ENCODE data around the gene TRIM2. TPM values are rescaled to one million over a fixed set of nuclear protein-coding genes. Genes with fewer than 3 reads are reported as not detected.
A peak's percentile ranks its signal among the peaks of the same experiment; 100 is the strongest.

TRIM2 gene
- total RNA-seq: 10 to 100 TPM; 54.5 to 70.4 TPM

- Histone ChIP-seq H3K36me3 (no peaks in the 10 kb centered on the region), H3K9me3 (no peaks in the 10 kb centered on the region), H3K27me3 (replicated peaks; ENCODE audit: insufficient read depth) (no peaks in the 10 kb centered on the region), H3K27ac (peak within 1 kb of the TSS; percentile 37 to 49), H3K4me3 (peak within 1 kb of the TSS; percentile 5 to 21), H3K4me1 (replicated peaks) (no peaks in the 10 kb centered on the region)
- 15% methylated on average over 11 of the region's 11 CpGs for WGBS
- TF ChIP-seq CTCF (IDR thresholded peaks at IDR 0.05): no peak
- peak; percentile 33 for TF ChIP-seq POLR2AphosphoS5 (IDR thresholded peaks at IDR 0.05)
- TF ChIP-seq POLR2A (IDR thresholded peaks at IDR 0.05): peak; percentile 40
- peak; percentile 79 for DNase-seq (ENCODE audit: low spot score)
- intact Hi-C loops (cut with DNase I): loop anchor here (10.0 kb wide), 1 partner anchor 431 kb away; no protein-coding TSS in a partner anchor
Measured at GRCh38 chr4:153204247-153204671, at the start of gene TRIM2. TSS of gene TRIM2 (plus strand) at chr4:153204443. CDS start at chr4:153204531, 88 bp downstream.

- H3K27me3 ChIP-seq (replicated peaks; ENCODE audit: insufficient read depth): no peaks in the 10 kb centered on the region
- WGBS: 58% methylated on average over 1 of the region's 1 CpG
- H3K27ac ChIP-seq: no peak overlapping the region
- TF ChIP-seq POLR2A (IDR thresholded peaks at IDR 0.05): no peak
- no peak for TF ChIP-seq CTCF (IDR thresholded peaks at IDR 0.05)
- TF ChIP-seq POLR2AphosphoS5 (IDR thresholded peaks at IDR 0.05): no peak
- H3K4me1 ChIP-seq (replicated peaks): no peaks in the 10 kb centered on the region
- no peak overlapping the region for H3K4me3 ChIP-seq
- H3K36me3 ChIP-seq: no peaks in the 10 kb centered on the region
- intact Hi-C loops (cut with DNase I): no loop called here
- DNase-seq (ENCODE audit: low spot score): no peak
- H3K9me3 ChIP-seq: no peaks in the 10 kb centered on the region
Measured at GRCh38 chr4:153155686-153156085, 48.6 kb upstream of the TRIM2 start.

GRCh38 chr4:153156263-153156662 lies 48.0 kb upstream of the TRIM2 start:
- Histone ChIP-seq H3K4me3 (no peak overlapping the region), H3K36me3 (no peaks in the 10 kb centered on the region), H3K27me3 (replicated peaks; ENCODE audit: insufficient read depth) (no peaks in the 10 kb centered on the region), H3K4me1 (replicated peaks) (no peaks in the 10 kb centered on the region), H3K27ac (no peak overlapping the region), H3K9me3 (no peaks in the 10 kb centered on the region)
- intact Hi-C loops (cut with DNase I): no loop called here
- 76% methylated on average over 4 of the region's 4 CpGs for WGBS
- no peak for DNase-seq (ENCODE audit: low spot score)
- TF ChIP-seq CTCF (IDR thresholded peaks at IDR 0.05) (no peak), POLR2A (IDR thresholded peaks at IDR 0.05) (no peak)

GRCh38 chr4:153156721-153157120 lies 47.5 kb upstream of the TRIM2 start:
- DNase-seq (ENCODE audit: low spot score): no peak
- intact Hi-C loops (cut with DNase I): no loop called here
- H3K36me3 ChIP-seq: no peaks in the 10 kb centered on the region
- no peaks in the 10 kb centered on the region for H3K27me3 ChIP-seq (replicated peaks; ENCODE audit: insufficient read depth)
- H3K4me3 ChIP-seq: no peak overlapping the region
- no peak for TF ChIP-seq POLR2AphosphoS5 (IDR thresholded peaks at IDR 0.05)
- no peak for TF ChIP-seq POLR2A (IDR thresholded peaks at IDR 0.05)
- TF ChIP-seq CTCF (IDR thresholded peaks at IDR 0.05): no peak
- no peaks in the 10 kb centered on the region for H3K4me1 ChIP-seq (replicated peaks)
- WGBS: 90% methylated on average over 5 of the region's 5 CpGs
- no peaks in the 10 kb centered on the region for H3K9me3 ChIP-seq
- no peak overlapping the region for H3K27ac ChIP-seq

- H3K4me1 ChIP-seq (replicated peaks): no peaks in the 10 kb centered on the region
- no peak overlapping the region for H3K4me3 ChIP-seq
- intact Hi-C loops (cut with DNase I): no loop called here
- H3K27me3 ChIP-seq (replicated peaks; ENCODE audit: insufficient read depth): no peaks in the 10 kb centered on the region
- no peak for DNase-seq (ENCODE audit: low spot score)
- TF ChIP-seq POLR2A (IDR thresholded peaks at IDR 0.05) (no peak), POLR2AphosphoS5 (IDR thresholded peaks at IDR 0.05) (no peak), CTCF (IDR thresholded peaks at IDR 0.05) (no peak)
- H3K27ac ChIP-seq: no peak overlapping the region
- H3K36me3 ChIP-seq: no peaks in the 10 kb centered on the region
- 92% methylated on average over 4 of the region's 4 CpGs for WGBS
- H3K9me3 ChIP-seq: no peaks in the 10 kb centered on the region
Measured at GRCh38 chr4:153159016-153159415, 45.2 kb upstream of the TRIM2 start.

Measured in prostate gland (tissue), 2 donors.